ENCODE results near the gene ABHD2.

- TF ChIP-seq POLR2A (IDR thresholded peaks at IDR 0.05): no peak
- TF ChIP-seq CTCF (IDR thresholded peaks at IDR 0.05): no peak
- no peak for TF ChIP-seq EP300 (IDR thresholded peaks at IDR 0.05)
Measured at GRCh38 chr15:89138999-89139612, 50.9 kb downstream of the ABHD2 start.

Data from upper lobe of left lung (tissue), 4 donors.